ENCODE measurements around the gene TRAF3.

The TRAF3 gene

GRCh38 chr14:102933618-102934231 lies 156.5 kb downstream of the TRAF3 start:
- DNase-seq (ENCODE audit: low spot score) (no peak), FAIRE-seq (no peak)

DNA sequence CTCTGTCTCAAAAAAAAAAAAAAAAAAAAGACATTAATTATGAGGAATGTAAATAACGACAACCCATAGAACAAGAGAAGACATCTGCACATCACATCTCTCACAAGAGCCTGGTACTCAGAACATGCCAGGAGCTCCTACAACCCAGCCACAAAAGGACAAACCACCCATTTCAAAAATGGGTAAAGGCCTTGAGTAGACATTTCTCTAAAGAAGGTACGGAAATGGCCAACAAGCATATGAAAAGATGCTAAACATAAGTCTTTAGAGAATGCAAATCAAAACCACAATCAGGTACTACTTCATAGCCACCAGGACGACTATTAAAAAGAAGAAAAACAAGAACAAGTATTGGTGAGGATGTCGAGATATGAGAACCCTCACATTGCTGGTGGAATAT lies 158.5 kb downstream of the TRAF3 start:
- DNase-seq (ENCODE audit: low spot score) = no peak
- FAIRE-seq = no peak

GRCh38 chr14:102937331-102938175 lies 160.3 kb downstream of the TRAF3 start:
- FAIRE-seq (no peak), DNase-seq (ENCODE audit: low spot score) (no peak)

GRCh38 chr14:102938191-102938590 lies 160.9 kb downstream of the TRAF3 start:
- DNase-seq (ENCODE audit: low spot score) (no peak), FAIRE-seq (no peak)

DNA sequence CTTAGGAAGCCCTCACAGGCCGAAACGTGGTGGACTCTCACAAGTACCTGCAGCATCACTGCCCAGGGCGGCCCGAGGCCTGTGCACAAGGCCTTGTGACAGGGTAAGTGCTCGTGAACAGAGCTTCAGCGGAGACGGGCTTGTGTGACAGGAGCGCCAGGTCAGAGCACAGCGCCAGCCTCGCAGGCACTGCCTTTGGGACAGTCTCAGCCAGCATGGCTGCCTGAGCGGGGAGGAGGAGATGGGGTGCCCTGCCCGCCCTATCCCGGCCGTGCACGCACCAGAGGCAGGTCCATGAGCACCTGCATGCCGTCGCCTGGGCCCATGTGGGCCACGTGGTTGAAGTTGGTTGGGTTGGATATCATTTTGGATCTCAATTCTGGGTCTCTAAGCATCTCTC lies 162.1 kb downstream of the TRAF3 start:
- FAIRE-seq (no peak), DNase-seq (ENCODE audit: low spot score) (no peak)

DNA sequence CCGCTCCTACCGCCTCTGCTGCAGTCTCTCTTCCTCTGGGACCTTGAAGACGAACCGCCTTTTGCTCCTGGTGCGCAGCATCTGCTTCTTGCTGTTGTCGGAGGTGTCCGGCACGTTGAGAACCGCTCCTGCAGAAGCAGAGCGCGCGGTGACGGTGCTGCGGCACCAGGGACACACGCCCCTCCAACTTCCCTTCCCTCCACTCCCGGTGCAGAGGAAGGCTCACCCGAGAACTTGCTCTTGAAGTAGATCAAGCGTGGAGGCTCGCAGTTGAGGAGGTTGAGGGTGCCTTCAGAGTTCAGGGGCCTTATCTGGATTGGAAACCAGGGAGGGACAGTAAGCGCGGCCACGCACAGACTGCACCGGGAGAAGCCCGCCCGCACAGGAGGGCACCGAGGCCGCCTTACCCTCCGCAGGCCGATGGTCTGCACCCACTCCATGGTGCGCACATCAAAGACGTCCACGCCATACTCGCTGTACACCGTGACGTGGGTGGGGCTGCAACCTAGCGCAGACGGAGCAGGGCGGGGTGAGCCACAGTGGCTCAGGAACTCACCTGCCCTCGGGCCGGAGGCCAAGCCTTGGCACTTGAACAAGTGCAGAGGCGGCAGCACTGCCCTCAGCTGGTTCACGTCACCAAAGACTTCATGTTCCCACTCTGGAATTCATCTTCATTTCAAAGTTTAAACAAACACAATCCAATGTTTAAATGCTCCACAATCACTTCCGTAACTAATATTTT lies 162.7 kb downstream of the TRAF3 start:
- FAIRE-seq (no peak), DNase-seq (ENCODE audit: low spot score) (no peak)

DNA sequence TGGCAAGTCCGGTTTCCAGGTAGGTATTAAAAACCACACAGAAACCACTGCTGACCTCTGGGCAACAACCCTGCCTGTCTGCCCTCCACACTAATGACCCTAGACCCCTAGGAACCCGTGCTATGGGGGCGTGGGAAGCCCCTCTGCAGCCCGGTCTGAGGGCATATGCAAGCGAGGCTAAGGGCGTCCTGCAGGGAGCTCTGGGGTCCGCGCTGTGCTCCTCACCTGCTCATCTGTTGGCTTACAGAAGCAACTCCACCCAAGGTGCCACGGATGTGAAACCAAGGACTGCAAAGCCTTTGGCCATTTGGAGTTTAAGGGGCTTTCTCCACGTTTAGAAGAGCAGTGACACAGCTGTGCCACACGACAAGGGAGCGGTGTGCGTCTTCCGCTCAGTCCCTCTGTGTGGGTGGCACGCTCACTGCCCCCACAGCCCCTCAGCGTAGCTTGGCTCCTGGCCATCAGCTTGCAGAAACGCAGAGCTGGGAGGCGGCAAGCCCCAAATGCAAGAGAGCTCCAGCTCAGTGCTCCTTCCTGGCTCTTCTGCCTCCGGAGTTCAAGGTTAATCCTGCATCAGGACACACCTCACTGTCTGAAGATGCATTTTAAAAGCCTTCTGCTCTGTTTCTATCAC lies 163.6 kb downstream of the TRAF3 start:
- no peak for DNase-seq (ENCODE audit: low spot score)
- FAIRE-seq = no peak

- no peak for DNase-seq (ENCODE audit: low spot score)
- no peak for FAIRE-seq
Measured at GRCh38 chr14:102941419-102942011, 164.3 kb downstream of the TRAF3 start.

DNA sequence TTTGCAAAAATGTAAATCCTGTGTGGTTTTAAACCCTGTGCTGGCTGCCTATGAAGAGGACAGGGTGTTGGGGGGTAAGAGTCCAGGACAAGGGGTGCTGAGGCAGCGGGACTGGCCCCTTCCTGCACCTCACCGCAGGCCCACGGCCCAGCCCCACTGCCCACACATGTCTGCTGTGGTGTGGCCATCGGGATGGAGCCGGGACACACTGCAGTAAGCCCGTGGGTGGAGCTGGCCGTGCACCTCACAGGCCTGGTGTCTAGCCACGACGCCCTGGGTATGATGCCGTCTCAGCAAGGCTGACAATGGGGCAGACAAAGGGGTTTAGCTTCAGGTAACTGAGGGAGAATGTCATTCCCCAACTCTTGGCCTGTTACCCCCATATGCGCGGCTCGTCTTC lies 164.8 kb downstream of the TRAF3 start:
- FAIRE-seq = no peak

GRCh38 chr14:102943454-102943853 lies 166.2 kb downstream of the TRAF3 start:
- FAIRE-seq (no peak), DNase-seq (ENCODE audit: low spot score) (no peak)

More for the DNA sequence above, 164.8 kb downstream of the TRAF3 start:
- DNase-seq (ENCODE audit: low spot score) = no peak

DNA sequence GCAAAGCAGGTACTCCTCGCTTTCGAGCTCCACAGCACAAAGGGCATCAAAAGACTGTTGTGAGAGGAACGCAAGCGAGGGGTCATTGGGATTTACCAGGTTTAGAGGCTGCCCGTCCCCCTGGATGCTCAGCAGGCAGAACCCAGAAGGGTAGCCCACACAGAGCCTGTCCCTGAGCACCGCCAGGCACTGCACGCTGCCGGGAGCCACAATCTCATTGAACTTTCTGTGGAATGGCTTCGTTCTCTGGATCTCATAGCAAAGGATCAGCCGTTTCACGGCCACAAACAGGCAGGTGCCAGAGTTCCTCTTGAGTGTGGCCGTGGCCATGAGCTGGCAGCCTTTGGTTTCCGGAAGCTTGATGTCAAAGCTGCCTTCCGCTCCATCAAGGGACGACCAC lies 166.7 kb downstream of the TRAF3 start:
- DNase-seq (ENCODE audit: low spot score) (no peak), FAIRE-seq (no peak)

DNA sequence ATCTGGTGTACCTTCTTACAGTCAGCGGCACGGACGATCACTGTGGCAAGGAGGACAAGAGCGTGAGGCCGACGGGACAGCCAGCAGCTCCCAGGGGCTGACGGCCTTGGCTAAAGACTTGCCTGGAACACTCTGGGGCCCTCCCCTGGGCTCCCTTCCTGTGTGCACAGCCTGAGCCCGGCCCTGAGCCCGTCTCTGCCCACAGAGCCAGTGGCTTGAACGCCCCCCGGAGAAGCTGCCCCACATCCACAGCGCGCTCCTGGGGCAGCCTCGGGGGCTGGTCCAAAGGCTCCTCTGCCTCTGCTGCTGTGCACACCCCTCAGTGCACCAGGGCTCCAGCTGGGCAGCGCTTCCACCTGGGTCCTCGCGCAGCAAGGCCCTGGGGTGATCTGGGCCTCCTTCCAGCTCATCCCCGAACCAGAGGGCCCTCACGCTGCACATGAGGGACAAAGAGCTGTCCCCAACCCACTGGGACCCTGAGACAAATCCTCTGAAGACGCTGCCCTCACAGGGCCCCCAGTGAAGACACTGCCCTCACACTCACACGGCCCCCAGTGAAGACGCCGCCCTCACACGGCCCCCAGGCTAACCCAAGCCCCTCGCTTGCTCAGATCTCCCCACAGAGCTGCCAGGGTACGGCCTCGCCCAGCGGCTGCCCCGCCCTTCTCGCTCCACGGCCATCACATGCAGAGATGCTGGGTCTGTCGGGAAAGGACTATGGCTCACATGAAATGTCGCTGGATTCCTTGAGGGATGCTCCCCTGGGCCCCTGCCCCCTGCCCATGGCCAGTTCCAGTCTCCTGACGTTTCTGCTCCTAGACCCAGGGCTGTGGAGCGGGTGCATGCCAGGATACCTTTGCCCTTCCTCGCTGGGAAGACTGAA lies 167.4 kb downstream of the TRAF3 start:
- FAIRE-seq (no peak), DNase-seq (ENCODE audit: low spot score) (no peak)

- DNase-seq (ENCODE audit: low spot score) (no peak), FAIRE-seq (no peak)
Measured at GRCh38 chr14:102945346-102946130, 168.3 kb downstream of the TRAF3 start.

DNA sequence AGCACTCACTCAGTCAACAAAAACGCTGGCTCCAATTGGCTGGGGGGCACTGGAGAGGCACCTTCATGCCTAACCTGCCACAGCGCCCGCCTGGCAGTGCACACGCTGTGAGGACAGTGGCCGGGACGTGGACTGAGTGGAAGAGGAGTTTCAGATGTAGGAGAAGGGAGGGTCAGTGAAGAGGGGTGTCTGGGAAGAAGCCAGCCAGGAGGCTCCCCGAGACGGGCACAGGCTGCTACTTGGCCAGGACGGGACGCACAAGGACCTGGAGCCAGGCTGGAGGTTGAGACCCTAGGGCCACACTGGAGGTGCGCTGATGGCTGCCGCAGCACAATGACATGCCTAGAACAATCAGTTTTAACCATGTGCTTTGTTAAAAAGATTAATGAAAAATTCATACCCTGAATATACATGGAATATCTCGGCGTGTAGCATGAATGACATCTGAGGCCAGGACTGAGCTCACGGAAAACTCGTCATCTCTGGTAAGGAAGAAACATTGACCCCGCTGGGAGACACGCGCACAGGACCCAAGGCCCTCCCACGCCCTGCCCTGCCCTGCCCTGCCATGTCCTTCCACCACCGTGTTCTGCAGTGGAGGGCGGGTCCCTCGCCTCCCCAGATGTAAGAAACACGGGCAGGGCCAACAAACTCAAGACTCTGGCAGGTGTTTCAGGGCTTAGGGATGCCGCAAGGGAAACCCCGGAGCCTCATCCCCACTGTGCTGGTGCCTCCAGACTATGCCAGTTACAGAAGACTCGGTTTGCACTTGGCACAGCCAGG lies 170.3 kb downstream of the TRAF3 start:
- DNase-seq (ENCODE audit: low spot score) (no peak), FAIRE-seq (no peak)

- no peak for FAIRE-seq
- no peak for DNase-seq (ENCODE audit: low spot score)
Measured at GRCh38 chr14:102948698-102949061, 171.4 kb downstream of the TRAF3 start.

- no peak for DNase-seq (ENCODE audit: low spot score)
- FAIRE-seq = no peak
Measured at GRCh38 chr14:102949062-102949800, 172.0 kb downstream of the TRAF3 start.

GRCh38 chr14:102949801-102950451 lies 172.7 kb downstream of the TRAF3 start:
- no peak for FAIRE-seq
- no peak for DNase-seq (ENCODE audit: low spot score)

GRCh38 chr14:102951034-102951433 lies 173.8 kb downstream of the TRAF3 start:
- DNase-seq (ENCODE audit: low spot score) = no peak
- FAIRE-seq = no peak
